ENCODE measurements around the gene TMEM61.
"Not testable (repeated sequence)": the region's sequence is repeated elsewhere in the genome, so short reads cannot be mapped to it uniquely, and the experiment has no call there.

The TMEM61 gene

DNA sequence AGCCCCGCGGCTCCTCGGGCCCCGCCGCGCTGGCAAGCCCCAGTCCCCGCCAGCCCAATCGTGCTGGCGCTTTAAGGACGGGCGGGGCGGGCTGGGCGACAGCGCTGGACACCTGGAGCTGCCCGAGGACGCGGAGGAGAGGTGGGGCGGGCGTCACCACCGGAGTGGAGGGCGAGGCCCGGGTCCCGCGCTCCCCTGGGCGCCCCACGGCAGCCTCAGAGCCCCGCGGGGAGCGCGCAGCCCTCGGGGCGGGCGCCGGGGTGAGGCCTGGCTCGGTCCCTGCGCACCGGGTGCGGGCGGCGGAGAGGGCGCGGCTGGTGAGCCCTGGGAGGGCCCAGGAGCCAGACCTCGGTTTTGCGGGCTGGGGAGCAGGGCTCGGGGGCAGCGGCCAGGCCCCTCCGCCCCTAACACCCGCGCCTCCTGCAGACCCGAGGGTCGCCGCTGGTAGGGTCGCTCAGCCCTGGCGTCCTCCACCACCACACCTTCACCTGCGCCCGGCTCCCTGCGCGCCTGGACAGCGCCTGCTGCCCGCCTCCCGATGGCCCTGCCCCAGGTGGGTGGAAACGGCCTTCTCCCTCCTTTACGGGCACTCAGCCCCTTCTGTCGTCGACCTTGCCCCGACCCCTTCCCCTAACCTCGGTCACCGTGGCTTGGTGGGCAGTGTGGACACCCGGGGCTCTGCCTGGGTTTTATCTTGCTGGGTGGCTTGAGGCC, at the start of gene TMEM61:
Gene TMEM61 (plus strand): TSS at position 101 of the 714 bp plus-strand sequence. CDS start 438 bp downstream, at position 539.
- no peak for DNase-seq

DNA sequence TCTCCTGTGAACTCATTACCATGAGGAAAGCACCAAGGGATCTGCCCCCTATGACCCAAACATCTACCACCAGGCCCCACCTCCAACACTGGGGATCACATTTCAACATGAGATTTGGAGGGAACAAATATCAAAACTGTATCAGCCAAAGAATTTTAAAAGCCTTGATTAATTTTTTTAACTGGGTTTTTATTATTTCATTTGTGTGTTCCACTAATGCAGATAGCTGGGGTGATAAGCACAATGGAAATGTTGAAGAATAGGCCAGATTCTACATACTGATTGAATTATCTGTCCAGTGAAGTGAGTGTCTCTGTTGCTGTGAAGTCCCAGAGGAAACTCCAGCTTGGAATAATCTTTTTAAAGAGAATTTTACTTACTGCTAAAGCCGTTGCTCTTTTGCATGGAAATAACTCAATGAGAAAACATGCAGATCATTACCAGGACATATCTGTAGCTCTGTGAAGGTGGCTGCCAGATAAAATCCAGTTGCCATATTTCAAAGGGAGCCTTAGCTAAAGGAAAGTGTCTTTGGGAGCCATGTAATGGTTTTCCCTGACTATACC, 49.1 kb upstream of the TMEM61 start:
- no peak for DNase-seq

DNA sequence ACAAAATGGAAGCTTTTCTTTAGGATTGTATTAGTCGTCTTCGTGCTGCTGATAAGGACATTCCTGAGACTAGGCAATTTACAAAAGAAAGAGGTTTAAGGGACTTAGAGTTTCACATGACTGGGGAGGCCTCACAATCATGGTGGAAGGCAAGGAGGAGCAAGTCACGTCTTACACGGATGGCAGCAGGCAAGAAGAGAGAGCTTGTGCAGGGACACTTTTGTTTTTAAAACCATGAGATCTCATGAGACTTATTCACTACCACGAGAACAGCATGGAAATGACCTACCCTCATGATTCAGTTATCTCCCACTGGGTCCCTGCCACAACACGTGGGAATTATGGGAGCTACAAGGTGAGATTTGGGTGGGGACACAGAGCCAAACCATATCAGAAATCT, 46.3 kb upstream of the TMEM61 start:
- not testable (repeated sequence) for DNase-seq

DNA sequence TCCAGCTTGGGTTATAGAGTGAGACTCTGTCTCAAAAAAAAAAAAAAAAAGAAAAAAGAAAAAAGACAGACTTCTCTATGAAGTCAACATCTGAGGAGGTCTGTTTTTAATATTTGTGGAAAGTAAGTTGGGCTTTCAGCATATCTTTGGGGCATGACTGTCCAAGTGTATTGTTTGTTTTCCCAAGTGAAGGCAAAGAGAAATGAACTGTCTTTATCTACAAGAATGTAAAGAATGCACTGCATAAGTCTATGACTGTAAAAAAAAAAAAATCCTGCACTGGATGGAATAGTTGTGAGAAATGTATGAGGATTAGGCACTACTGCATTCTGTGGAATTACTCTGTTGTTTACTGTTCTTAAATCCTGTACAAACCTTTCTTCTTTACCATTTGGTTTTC, 45.6 kb upstream of the TMEM61 start:
- peak; percentile 95 for DNase-seq

DNA sequence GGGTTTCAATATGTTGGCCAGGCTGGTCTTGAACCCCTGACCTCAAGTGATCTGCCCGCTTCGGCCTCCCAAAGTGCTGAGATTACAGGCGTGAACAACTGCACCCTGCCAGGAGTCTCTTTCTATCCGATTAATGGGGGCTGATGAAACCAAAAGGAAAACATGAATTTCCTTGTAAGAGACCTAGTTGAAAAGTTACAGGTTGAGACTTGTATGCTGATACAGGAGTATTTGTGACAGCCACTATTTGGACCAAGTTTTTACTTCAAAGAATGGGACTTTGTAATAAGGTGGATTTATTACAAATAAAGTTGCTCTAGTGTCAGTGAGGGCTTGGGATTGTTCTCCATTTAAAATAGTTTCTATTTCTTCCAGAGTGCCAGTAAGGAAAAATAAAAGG, 43.6 kb upstream of the TMEM61 start:
- no peak for DNase-seq

DNA sequence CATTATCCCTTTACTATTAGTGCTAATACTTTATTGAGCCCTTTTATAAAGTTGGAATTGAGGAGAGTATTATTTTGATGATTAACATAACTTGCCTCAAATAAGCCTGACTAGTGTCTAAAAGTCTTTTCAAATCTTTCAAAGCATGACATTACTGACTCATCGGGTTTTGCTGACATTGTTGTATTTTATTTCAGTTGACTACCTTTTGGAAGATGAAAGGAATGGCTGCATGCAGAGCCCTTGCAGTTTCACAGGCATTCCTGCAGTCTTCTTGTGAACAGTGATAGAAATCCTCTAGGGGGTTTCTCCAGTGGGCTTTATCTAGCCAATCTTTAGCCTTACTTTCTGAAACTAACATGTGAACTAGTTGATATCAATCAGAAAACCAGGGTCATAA, 43.0 kb upstream of the TMEM61 start:
- peak; percentile 32 for DNase-seq

DNA sequence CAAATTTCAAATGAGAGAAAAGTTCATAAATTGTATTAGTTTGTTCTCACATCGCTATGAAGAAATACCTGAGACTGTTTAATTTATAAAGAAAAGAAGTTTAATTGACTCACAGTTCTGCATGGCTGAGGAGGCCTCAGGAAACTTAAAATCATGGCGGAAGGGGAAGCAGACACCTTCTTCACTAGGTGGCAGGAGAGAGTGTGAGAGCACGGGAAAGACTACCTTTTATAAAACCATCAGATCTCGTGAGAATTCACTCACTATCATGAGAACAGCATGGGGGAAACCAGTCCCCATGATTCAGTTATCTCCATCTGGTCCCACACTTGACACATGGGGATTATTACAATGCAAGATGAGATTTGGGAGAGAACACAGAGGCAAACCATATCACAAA, 41.5 kb upstream of the TMEM61 start:
- DNase-seq = not testable (repeated sequence)

DNA sequence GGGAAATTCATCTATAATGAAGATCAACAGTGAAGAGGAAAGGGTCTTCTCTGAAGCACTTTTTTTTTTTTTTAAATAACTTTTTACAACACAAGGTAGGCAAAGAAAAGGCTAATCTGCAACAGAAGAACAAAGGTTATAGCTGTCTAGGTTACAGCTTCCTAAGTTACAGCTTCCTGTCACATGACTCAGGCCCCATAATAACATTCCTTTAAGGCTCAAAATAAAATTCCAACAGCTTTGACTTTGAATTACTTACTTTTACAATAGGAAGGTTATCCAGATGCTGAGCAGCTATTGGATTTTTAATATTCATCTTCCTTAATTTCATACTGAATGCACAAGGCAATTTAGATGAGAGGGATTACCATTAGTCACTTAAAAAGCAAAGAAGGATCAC, 40.4 kb upstream of the TMEM61 start:
- peak; percentile 45 for DNase-seq

DNA sequence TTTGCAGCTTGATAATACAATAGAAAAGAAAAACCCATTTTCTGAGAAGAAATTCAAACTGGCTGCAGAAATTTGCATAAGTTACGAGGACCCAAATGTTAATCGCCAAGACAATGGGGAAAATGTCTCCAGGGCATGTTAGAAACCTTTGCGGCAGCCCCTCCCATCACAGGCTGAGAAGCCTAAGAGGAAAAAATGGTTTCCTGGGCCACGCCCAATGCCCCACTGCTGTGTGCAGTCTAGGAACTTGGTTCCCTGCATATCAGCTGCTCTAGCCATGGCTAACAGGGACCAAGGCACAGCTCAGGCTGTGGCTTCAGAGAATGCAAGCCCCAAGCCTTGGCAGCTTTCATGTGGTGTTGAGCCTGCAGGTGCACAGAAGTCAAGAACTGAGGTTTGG, 37.5 kb upstream of the TMEM61 start:
- no peak for DNase-seq

DNA sequence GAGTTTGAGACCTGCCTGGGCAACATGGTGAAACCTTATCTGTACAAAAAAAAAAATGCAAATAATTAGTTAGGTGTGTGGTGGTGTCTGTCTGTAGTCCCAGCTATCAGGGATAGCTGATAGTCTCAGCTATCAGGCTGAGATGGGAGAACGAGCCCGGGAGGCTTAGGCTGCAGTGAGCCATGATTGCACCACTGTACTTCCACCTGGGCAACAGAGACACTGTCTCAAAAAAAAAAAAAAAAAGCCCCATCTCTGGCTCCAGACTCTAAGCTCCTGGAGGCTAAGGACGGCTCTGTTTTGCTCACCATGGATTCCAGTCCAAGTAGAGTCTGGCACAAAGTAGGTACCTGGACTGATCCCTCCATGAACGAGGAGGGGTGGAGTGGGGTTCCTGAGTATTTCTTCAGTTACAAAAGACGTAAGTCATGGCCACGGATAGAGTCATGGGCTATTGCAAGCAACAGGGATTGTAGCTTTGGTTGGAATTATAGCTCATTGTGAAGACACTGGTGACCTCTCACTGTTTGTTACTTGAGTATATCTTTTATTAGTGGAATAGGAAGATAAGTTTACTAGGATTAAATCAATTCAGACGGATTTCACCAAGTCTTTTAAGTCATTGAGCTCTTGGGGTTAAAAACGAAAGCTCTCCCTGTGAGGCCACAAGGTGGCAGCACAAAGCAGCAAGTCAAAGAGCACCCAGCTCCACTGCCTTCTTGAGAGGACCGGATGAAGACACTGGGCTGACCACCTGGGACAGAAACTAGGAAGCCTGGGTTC, 35.6 kb upstream of the TMEM61 start:
- DNase-seq = peak; percentile 83

DNA sequence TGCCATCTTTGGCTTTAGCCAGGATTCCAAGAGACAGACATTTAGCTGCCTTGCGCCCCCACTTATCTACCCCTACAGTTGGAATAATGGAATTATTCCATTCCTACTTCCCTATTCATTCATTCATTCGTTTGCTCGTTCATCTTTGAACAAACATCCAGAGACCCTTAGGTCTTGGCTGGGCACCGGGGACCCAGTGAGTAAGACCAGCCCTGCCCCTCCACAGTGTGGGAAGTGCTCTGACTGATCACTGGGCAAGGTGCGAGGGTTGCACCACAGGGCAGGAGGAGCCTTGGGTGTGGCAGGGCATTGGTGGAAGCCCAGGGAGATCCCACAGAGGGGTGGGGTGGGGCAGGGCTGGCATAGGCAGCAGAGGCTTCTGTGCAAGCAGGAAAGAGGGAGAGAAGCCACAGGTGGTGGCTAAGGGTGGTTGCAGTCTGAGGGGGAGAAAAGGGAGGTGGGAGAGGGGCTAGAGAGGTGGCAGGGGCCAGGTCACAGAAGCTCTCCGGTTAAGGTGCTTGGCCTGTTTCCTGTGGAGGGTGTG, 35.0 kb upstream of the TMEM61 start:
- no peak for DNase-seq

DNA sequence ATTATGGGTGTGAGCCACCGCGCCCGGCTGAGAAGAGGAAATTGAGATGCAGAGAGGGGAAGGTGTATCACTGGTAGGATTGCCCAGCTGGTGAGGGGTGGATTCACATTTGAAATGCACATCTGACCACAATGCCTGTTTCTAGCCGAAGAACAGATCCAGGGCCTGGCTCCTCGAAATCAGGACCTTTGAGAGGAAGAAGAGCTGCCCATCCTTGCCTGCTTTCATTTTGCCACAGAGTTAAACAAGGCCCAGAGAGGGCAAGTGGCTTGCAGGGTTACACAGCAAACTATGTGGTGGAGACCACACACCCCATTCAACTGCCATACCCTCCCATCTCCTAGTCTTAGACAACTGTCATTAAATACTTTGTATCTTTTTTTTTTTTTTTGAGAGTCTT, 32.9 kb upstream of the TMEM61 start:
- DNase-seq = no peak

DNA sequence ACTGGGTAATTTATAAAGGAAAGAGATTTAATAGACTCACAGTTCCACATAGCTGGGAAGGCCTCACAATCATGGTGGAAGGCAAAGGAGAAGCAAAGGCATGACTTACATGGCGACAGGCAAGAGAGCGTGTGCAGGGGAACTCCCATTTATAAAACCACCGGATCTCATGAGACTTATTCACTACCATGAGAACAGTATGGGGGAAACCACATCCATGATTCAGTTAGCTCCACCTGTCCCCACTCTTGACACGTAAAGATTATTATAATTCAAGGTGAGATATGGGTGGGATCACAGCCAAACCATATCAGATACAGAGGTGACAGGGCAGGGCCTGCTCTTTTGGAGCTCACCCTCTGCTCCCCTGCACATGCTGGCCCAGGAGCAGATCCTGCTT, 31.4 kb upstream of the TMEM61 start:
- no peak for DNase-seq

DNA sequence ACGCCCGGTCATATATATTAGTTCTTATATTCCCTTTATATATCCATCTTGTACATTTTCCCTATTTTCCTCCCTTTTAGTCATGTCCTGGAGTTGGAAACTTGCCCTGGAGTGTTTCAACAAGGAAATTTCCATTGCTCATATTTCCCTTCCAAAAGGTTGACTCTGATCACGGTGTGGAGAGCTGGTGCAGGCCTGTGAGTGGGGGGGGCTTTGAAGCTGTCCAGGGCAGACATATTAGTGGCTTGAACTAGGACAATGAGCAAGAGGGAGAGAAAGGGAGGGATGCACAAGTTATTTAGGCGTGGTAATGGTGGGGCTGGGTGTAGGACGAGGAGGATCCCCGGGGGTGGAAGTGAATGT, 30.4 kb upstream of the TMEM61 start:
- no peak for DNase-seq

DNA sequence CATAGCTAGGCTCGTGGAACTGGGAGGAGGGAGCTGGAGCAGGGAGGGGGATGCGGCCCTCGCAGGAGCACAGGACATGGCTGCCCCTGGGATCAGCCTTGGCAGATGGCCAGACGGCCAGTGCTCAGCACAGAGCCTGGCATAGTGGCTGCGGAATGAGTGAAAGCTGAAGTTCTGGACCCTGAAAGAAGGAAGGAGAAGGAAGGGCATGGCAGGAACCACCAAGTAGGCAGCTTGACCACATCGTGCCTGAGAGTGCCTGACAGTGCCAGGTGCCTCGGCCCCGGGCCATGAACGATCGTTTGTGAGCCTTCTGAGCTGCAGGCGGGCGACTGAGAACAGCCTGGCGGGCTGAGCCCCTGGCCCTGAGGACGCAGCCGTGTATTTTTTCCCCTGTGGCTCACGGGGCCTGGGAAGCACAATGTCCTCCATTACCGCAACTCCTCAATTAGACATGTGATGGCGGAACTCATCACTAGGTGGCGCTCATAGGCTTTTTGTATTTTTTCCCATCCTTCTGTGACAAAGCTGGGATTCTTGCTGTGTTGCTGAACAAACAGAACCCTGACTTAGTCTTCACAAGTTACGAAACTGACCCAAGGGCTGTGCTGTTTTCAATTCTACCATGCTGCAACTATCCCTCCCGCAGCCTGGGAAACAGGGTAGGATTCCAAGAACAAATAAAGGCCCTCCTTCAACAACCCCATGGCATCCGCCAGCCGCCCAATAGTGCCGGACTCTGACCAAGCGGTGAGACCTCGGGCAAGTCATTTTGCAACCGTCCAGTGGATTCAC, 29.9 kb upstream of the TMEM61 start:
- DNase-seq = peak; percentile 85

DNA sequence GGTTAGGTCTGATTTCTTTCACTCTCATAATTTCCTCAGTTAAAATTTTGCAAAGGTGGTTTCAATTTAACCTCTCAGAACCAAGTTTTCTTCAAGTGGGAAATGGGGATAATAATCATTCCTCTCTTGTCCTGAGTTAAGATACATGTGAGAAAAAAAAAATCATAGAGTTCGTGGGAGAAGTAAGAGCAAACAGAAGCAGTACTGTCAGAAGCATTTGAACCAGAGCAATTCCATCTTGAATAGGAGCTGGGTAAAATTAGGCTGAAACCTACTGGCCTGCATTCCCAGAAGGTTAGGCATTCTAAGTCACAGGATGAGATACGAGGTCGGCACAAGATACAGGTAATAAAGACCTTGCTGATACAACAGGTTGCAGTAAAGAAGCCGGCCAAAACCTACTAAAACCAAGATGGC, 28.6 kb upstream of the TMEM61 start:
- no peak for DNase-seq

DNA sequence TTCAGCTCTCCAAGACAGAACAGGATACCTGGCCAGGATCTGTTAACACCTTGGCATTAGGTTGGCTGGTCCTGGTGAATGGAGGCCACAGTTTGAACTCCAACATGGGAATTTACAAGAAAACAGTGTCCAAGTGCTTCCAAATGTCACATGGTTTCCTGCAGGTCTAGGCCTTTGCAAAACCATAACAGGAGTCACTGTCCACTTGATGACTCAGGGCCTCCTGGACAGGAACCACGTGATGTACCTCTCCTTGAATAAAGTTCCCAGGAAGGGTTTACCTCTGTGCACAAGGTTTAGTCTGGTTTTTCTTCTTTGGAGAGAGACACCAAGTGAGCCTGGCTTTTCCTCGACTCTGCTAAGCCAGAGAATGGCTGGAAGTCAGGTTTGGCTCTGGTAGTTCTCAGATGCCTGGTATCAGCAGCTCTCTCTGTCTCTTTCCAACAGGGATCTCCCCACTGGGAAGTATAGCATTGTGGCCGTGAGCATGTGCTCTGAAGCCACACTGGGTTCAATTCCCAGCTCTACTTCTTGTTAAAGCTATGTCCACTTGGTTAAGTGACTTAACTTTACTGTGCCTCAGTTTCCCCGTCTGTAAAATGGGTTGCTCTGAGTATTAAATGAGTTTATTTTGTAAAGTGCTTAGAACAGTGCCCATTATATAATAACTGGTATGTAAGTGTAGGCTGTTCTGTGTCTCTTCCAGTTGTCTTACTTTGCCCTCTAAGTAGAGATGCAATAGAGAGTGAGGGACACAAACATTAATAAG, 27.3 kb upstream of the TMEM61 start:
- DNase-seq = peak; percentile 33

DNA sequence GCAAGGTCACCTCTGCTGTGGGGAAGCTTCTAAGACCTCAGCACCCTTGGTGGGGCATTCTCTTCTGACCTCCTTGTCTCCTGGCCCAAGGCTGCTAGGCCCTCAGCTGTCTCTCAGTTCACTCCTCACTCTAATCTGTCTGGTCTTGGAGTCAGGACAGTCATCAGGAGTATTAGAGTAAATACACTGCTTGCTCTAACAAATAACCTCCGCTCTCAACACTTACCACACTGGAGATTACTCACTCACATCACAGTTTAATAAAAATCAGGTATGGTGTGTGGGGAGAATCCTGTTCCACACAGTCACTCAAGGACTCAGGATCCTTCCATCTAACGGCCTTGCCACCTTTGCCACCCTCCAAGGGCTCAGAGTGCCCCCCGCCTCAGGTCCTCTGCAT, 26.6 kb upstream of the TMEM61 start:
- no peak for DNase-seq

DNA sequence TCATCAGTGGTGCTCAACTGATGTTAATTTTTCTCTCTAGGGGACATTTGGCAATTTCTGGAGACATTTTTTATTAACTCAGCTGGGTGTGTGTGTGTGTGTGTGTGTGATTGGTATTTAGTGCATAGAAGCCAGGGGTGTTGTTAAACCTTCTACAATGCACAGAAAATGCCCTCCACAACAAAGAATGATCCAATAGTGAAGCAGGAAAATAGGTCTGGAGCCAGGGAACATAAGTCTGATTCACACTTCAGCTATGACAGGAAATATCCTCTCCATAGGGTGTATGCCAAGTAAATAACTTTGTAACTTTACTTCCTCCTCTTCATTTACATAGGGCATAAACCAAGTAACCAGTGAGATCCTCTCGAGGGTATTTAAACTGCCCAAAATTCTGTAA, 25.1 kb upstream of the TMEM61 start:
- DNase-seq = peak; percentile 82

DNA sequence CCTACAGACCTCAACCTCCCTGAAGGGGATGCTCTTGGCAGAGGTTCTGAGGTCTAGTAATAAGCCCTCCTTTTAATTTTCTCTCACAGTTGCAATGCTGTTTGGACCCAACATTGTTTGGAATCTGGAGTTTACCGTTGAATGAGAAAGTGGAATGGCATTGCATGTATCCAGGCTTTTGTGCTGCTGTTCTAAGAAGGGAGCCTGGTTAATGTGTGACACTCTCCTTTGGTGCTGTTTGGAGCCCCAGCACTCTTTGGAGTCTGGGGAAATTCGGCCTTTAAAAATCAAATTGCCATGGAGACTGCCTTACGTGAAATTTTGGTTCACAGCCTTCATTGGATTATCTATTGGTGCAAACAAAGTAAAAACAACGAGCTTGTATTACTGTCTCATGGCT, 23.7 kb upstream of the TMEM61 start:
- DNase-seq = no peak

DNA sequence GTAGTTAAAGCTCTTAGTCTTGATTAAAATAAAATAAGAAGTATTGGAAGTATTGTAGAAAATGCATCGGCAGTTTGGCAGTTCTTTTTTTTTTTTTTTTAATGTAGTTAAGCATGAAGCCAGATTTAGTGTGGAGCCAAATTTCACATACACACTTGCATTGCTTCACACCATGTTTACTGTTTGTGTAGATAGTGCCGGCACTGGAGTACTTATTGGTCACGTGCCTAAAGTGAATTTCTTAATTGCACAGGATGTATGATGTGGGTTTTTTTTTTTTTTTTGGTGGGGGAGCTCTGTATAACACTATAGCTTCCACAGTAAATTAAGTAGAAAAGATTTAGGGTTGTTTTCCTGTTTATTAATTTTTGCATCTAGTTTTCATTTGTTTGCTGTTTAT, 21.2 kb upstream of the TMEM61 start:
- DNase-seq = no peak
